ENCODE results near the gene ZNF600.
"Not testable (repeated sequence)": the region's sequence is repeated elsewhere in the genome, so short reads cannot be mapped to it uniquely, and the experiment has no call there.

The ZNF600 gene

GRCh38 chr19:52786464-52787354 lies at the start of gene ZNF600:
Gene ZNF600 (minus strand): TSS chr19:52786791. CDS start chr19:52778888, 7,903 bp downstream.
- Mint-ChIP-seq H3K9me3 (peaks cover 41% of the 10 kb centered on the region), H3K27me3 (ENCODE audit: low read depth, poor library complexity) (peaks cover 40% of the 10 kb centered on the region), H3K36me3 (ENCODE audit: low read depth) (peaks cover 10% of the 10 kb centered on the region), H3K4me3 (peak within 1 kb of the TSS; percentile 89), H3K4me1 (peaks cover 24% of the 10 kb centered on the region)
- not testable (repeated sequence) for H3K27ac Mint-ChIP-seq
- DNase-seq: peak; percentile 76

DNA sequence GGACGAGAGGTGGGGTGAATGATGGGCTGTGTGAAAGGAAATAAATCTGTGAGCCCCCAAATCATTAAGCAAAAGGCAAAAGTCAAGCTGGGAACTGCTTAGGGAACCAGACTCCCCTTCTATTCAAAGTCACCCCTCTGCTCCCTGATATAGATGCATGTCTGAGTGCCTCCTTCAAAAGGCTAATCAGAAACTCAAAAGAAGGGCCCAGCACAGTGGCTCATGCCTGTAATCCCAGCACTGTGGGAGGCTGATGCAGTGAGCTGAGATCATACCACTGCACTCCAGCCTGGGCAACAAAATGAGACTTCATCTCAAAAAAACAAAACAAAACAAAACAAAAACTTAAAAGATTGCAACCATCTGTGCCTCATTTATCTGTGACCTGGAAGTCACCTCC lies 47.7 kb upstream of the ZNF600 start:
- H3K4me3 Mint-ChIP-seq; H3K27me3 Mint-ChIP-seq (ENCODE audit: low read depth, poor library complexity); DNase-seq; H3K4me1 Mint-ChIP-seq: not testable (repeated sequence)
- H3K27ac Mint-ChIP-seq: peak overlapping the region; percentile 45
- H3K9me3 Mint-ChIP-seq: peaks cover 58% of the 10 kb centered on the region
- peaks cover 42% of the 10 kb centered on the region for H3K36me3 Mint-ChIP-seq (ENCODE audit: low read depth)

GRCh38 chr19:52833541-52833940 lies 47.0 kb upstream of the ZNF600 start:
- H3K4me1 Mint-ChIP-seq; H3K27me3 Mint-ChIP-seq (ENCODE audit: low read depth, poor library complexity); H3K4me3 Mint-ChIP-seq; DNase-seq; H3K27ac Mint-ChIP-seq: not testable (repeated sequence)
- peaks cover 35% of the 10 kb centered on the region for H3K36me3 Mint-ChIP-seq (ENCODE audit: low read depth)
- H3K9me3 Mint-ChIP-seq: peaks cover 50% of the 10 kb centered on the region

GRCh38 chr19:52829866-52830265 lies 43.3 kb upstream of the ZNF600 start:
- H3K9me3 Mint-ChIP-seq: peaks cover 30% of the 10 kb centered on the region
- not testable (repeated sequence) for H3K27me3 Mint-ChIP-seq (ENCODE audit: low read depth, poor library complexity); H3K27ac Mint-ChIP-seq; H3K4me1 Mint-ChIP-seq; DNase-seq; H3K36me3 Mint-ChIP-seq (ENCODE audit: low read depth); H3K4me3 Mint-ChIP-seq

DNA sequence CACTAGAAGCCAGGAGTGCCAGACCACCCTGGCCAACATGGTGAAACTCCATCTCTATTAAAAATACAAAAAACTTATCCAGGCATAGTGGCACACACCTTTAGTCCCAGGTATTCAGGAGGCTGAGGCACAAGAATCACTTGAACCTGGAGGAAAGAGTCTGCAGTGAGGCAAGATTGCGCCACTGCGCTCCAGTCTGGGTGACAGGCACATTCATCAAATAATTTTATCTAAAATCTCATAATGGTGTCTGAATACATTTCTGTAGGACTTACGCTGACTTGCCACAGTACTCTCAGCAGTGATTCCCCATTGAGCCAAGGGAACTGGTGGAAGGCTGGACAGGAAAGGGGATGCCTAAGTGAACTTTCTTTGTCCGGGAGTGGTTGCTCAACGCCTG lies 39.2 kb upstream of the ZNF600 start:
- DNase-seq: no peak
- no peak overlapping the region for H3K4me3 Mint-ChIP-seq
- peaks cover 31% of the 10 kb centered on the region for H3K9me3 Mint-ChIP-seq
- peaks cover 9% of the 10 kb centered on the region for H3K27me3 Mint-ChIP-seq (ENCODE audit: low read depth, poor library complexity)
- no peak overlapping the region for H3K27ac Mint-ChIP-seq
- H3K4me1 Mint-ChIP-seq: peaks cover 3% of the 10 kb centered on the region
- peaks cover under 1% of the 10 kb centered on the region for H3K36me3 Mint-ChIP-seq (ENCODE audit: low read depth)
- TF ChIP-seq, protein P1, sequence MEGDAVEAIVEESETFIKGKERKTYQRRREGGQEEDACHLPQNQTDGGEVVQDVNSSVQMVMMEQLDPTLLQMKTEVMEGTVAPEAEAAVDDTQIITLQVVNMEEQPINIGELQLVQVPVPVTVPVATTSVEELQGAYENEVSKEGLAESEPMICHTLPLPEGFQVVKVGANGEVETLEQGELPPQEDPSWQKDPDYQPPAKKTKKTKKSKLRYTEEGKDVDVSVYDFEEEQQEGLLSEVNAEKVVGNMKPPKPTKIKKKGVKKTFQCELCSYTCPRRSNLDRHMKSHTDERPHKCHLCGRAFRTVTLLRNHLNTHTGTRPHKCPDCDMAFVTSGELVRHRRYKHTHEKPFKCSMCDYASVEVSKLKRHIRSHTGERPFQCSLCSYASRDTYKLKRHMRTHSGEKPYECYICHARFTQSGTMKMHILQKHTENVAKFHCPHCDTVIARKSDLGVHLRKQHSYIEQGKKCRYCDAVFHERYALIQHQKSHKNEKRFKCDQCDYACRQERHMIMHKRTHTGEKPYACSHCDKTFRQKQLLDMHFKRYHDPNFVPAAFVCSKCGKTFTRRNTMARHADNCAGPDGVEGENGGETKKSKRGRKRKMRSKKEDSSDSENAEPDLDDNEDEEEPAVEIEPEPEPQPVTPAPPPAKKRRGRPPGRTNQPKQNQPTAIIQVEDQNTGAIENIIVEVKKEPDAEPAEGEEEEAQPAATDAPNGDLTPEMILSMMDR (IDR thresholded peaks at IDR 0.05): no peak

DNA sequence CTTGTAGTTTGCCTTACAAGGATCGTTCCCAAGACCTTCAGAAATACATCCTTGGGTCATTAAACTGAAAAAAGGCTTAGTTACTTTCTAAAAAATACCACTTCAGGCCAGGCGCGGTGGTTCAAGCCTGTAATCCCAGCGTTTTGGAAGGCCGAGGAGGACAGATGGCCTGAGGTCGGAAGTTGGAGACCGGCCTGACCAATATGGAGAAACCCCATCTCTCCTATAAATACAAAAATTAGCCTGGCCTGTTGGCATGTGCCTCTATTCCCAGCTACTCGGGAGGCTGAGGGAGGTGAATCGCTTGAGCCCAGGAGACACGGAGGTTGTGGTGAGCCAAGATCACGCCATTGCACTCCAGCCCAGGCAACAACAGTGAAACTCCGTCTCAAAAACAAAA lies 37.1 kb upstream of the ZNF600 start:
- Mint-ChIP-seq H3K36me3 (ENCODE audit: low read depth) (peaks cover 5% of the 10 kb centered on the region), H3K4me3 (no peak overlapping the region), H3K27me3 (ENCODE audit: low read depth, poor library complexity) (peaks cover 9% of the 10 kb centered on the region), H3K9me3 (peaks cover 25% of the 10 kb centered on the region), H3K27ac (no peak overlapping the region), H3K4me1 (peaks cover 8% of the 10 kb centered on the region)
- DNase-seq: no peak
- TF ChIP-seq, protein P1 (IDR thresholded peaks at IDR 0.05): no peak

- Mint-ChIP-seq H3K36me3 (ENCODE audit: low read depth) (peaks cover 21% of the 10 kb centered on the region), H3K4me3 (peak within 1 kb of the TSS; percentile 93), H3K9me3 (peaks cover 27% of the 10 kb centered on the region)
- DNase-seq: peak; percentile 57
- H3K27me3 Mint-ChIP-seq (ENCODE audit: low read depth, poor library complexity); H3K27ac Mint-ChIP-seq; H3K4me1 Mint-ChIP-seq: not testable (repeated sequence)
These were observed 34.8 kb upstream of the ZNF600 start, which contains the start of gene ZNF28 for GRCh38 chr19:52821204-52821960. Gene ZNF28 (minus strand): TSS chr19:52821633. CDS start chr19:52817958, 3,675 bp downstream.

DNA sequence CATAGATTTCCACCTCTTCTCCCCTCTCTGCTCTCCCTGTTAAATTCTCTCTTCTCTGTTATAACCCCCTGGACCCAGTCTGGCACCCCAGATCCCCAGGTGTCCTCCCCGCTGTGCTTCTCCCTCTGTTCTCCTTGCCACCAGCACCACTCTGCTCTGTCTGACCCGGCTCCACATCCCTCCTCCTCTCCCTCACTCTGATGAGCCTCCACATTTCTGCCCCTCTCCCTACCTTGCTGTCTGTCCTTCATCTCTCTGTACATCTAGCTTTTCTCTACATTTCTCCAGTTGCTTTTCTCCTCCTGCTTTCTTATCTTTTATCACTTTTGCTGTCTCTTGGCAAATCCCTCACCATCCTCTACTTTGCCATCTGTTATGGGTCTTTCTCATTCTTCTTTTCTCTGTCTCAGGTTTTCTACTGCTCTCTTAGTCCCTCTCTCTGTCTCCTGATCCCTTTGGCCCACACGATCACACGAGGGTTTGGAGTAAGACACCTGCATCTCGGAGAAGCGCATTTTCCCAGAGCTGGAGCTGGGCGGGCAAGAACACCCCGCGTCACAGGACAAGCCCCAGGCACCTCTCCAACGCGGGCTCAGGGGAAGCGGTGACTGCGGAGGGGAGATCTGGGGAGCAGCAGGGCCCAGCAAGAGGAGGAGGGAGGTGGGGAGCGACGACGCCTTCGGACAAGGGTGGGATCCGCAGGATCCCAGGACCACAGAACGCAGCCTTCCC lies 34.0 kb upstream of the ZNF600 start:
- DNase-seq: peak; percentile 28
- Mint-ChIP-seq H3K36me3 (ENCODE audit: low read depth) (peaks cover 27% of the 10 kb centered on the region), H3K4me3 (peak overlapping the region; percentile 93), H3K9me3 (peaks cover 27% of the 10 kb centered on the region)
- not testable (repeated sequence) for H3K27ac Mint-ChIP-seq; H3K27me3 Mint-ChIP-seq (ENCODE audit: low read depth, poor library complexity); H3K4me1 Mint-ChIP-seq
